GM21619 (cell line): Measurements from ENCODE around the gene KCNJ1.

ENCODE experiments used
- ATAC-seq: cut with Tn5 transposase; IDR thresholded peaks from one replicate; pipeline ENCODE4 v1.9.1; 2021; ENCODE audit not compliant: unreplicated experiment

The KCNJ1 gene

DNA sequence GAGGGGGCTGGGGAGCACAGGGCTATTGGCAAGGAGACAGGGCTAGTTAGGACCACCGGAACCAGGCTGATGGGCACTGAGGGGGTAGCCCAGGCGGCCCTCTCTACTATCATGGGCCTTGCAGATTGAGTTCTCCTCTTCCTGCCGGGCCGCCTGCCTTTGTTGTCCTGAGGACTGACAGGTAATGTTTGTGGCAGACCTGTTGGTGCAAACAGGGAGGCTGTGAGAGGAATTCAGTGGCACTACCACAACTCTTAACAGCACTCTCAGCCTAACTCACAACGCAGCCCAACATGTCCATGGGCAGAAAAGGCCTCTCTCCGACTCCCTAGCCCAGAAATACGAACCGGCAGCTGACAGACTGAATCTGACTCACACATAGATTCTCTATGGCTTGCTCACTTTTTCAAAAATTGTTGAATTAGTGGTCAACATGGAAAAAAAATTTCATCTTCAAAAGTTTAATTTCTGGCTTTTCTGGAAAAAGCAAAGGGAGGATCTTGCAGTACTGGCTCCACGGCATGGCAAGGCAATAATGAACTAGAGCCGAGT, 35.5 kb upstream of the KCNJ1 start:
- ATAC-seq, result no peak

- no peak for ATAC-seq
Observed at GRCh38 chr11:128901653-128902514, 34.8 kb upstream of the KCNJ1 start.

DNA sequence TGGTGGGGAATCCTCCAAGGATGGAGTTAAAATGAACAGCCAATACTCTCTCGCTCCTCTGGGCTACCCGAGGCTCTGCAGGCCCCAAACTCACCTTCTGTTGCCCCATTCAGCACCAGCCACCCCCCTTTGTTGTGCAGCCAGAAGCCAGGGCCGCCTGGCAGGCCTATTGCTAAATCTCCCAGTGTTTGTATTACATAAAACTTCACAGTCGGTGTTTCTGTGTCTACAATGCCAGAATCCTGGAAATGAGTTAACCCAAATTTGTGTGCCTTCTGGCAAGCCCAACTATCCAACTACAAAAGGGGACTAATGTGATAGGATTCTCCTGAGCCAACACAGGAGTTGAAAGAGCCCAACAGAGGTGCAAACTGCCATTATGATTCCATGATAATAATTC, 33.4 kb upstream of the KCNJ1 start:
- ATAC-seq, result no peak

- no peak for ATAC-seq
Observed at GRCh38 chr11:128898580-128899344, 31.7 kb upstream of the KCNJ1 start.

DNA sequence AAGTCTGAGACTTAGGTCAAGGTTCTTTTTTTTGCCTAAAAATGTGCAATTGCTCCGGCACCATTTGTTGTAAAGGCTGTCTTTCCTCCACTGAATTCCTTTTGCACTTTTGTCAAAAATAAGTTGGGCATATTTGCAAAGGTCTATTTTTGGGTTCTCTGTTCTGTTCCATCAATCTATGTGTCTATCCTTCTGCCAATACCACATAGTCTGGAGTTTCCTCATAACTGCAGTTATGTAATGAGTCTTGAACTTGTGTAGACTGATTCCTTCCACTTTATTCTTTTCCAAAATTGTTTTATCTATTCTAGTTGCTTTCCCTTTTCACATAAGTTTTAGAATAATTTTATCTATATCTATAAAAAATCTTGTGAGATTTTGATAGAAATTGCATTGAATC, 30.7 kb upstream of the KCNJ1 start:
- ATAC-seq, result no peak

- ATAC-seq, result no peak
Observed at GRCh38 chr11:128896356-128896755, 29.3 kb upstream of the KCNJ1 start.

GRCh38 chr11:128895526-128895925, 28.4 kb upstream of the KCNJ1 start:
- no peak for ATAC-seq

GRCh38 chr11:128894685-128895084, 27.6 kb upstream of the KCNJ1 start:
- no peak for ATAC-seq

DNA sequence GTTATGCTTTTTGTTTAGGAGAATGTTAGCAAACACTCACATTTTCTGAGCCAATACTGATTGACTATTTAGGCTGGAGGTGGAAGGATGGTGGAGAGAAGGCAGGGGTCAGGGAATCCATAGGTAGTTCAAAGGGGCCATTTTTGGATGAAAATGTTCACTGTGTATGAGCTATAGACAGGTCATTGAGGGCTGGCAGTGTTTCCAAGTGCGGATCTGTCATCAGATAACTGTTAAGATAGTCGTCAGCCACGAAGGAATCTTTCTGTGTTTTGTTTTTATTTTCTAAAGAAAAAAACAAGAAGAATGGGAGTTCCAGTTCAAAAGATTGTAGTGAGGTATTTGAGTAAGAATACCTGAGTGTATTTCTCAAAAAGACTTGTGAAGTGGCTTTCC, 27.2 kb upstream of the KCNJ1 start:
- ATAC-seq, result no peak

DNA sequence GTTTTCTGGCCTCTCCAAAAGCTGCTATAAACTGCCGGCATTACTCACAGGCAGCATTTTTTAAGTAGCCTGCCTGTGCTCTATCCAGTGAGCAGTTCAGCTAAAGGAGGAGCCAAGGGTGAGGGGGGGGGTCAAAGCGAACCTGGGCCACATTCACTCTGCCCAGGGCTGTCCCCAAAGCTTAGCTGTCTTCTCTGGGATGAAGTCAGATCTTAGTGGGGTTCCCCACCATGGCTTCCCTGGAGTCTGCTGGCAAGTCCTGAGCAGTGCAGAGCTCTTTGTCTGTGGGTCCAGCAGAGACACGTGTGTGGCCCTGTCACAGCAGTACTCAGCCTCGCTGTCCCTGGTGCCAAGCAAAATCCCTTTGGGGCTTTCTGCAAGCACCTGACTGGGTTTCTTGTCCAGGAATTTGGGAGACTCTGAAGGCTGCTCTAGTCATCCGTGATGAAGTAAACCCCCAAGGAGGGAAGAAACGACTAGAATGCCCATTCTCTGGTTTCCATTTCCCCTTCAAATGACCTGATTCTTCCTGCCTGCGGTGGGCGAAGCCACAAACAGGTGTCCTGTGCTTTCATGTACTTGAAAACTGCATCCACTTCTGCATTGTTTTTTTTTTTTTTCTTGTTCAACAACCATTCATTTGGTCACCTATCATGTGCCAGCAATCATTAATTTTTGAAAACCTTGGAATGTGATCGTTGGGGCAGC, 26.6 kb upstream of the KCNJ1 start:
- peak; percentile 74 for ATAC-seq

GRCh38 chr11:128892866-128893565, 25.9 kb upstream of the KCNJ1 start:
- no peak for ATAC-seq

DNA sequence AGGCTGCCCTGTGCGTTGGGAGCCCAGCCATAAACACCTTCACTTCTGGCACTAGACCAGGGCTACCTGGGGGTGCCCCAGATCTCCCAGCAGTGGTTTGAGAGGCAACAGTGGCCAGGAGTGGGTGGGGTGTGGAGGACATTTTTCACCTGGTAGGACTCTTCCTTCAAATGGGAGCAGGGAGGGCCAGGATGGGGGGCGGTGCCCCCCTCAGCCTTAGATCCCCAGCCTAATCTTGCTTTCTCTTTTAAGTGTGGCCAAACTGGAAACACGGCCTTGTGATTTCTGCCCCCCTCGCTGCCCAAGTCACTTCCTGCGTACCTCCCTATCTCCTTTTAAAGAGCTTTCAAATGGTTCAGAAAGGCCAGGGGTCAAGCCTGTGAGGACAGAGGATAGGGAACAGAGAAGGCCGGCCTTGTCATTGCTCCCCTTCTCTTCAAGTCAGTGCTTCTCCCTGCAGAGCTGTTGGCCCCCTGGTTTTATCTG, 24.9 kb upstream of the KCNJ1 start:
- ATAC-seq, result no peak

GRCh38 chr11:128890543-128891368, 23.7 kb upstream of the KCNJ1 start, which contains the start of gene KCNJ5:
TSS of gene KCNJ5 (plus strand) at chr11:128891356. CDS start at chr11:128911274, 19,918 bp downstream.
- ATAC-seq, result no peak

DNA sequence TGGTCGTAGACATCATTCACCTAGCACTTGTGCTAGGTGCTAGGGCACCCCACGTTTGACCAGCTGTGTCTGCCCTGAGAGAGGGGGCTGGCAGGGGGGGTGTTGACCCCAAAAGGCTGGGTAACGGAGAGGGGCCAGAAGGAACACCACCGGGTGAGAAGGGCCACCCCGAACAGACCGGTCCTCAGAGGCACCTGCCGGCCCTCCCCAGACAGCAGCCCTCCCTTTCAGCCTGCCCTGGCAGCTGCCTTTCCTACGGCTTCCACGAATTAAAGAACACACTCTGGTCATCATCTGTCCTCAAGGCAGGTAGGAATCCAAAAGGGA, 23.1 kb upstream of the KCNJ1 start:
- ATAC-seq, result no peak

DNA sequence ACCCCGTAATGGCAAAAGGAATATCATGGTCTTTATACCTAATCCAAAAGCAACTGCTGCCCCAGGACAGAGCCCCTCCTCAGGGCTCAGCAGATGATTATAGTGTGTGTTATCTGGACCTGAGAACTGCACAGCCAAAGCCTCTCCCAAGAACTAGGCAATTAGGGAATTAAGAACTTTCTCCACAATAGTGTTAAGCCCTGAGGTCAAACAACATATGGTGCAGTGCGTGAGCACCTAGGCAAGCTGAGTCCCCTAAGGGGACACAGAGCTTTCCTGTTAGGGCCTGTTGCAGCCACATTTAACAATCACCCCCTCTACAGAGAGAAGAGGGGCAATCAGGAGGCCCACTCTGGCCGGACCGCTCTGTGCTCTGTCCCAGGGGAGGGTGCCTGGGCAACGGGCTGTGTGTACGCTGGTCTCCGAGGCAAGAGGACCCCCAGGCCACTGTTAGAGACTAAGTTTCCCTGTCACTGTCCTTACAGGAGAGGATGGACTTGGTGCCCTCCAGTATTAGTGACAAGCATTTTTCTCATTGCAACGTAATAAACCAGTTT, 22.6 kb upstream of the KCNJ1 start:
- no peak for ATAC-seq

GRCh38 chr11:128888034-128888985, 21.2 kb upstream of the KCNJ1 start:
- no peak for ATAC-seq

GRCh38 chr11:128886406-128887124, 19.5 kb upstream of the KCNJ1 start:
- ATAC-seq, result no peak
